ENCODE measurements around the gene CD44.
"Not testable (repeated sequence)": the region's sequence is repeated elsewhere in the genome, so short reads cannot be mapped to it uniquely, and the experiment has no call there.

The CD44 gene

GRCh38 chr11:35103366-35104208 lies 35.4 kb upstream of the CD44 start:
- Histone ChIP-seq H3K27me3 (replicated peaks; ENCODE audit: control insufficient read depth, insufficient read depth, low read length) (no peaks in the 10 kb centered on the region), H3K4me3 (replicated peaks; ENCODE audit: low read depth, low read length) (no peak overlapping the region), H3K36me3 (ENCODE audit: control insufficient read depth, insufficient read depth, low read length) (no peaks in the 10 kb centered on the region)
- no peak for DNase-seq (ENCODE audit: extremely low read depth, insufficient read length)
- TF ChIP-seq CTCF (IDR thresholded peaks at IDR 0.05; ENCODE audit: insufficient read depth, low read length, poor library complexity, severe bottlenecking), result no peak

- H3K27me3 ChIP-seq (replicated peaks; ENCODE audit: control insufficient read depth, insufficient read depth, low read length), result no peaks in the 10 kb centered on the region
- DNase-seq (ENCODE audit: extremely low read depth, insufficient read length), result no peak
- no peaks in the 10 kb centered on the region for H3K36me3 ChIP-seq (ENCODE audit: control insufficient read depth, insufficient read depth, low read length)
- H3K4me3 ChIP-seq (replicated peaks; ENCODE audit: low read depth, low read length), result no peak overlapping the region
- no peak for TF ChIP-seq CTCF (IDR thresholded peaks at IDR 0.05; ENCODE audit: insufficient read depth, low read length, poor library complexity, severe bottlenecking)
Observed at GRCh38 chr11:35104655-35105054, 34.3 kb upstream of the CD44 start.

GRCh38 chr11:35105319-35106079 lies 33.5 kb upstream of the CD44 start:
- Histone ChIP-seq H3K27me3 (replicated peaks; ENCODE audit: control insufficient read depth, insufficient read depth, low read length) (no peaks in the 10 kb centered on the region), H3K4me3 (replicated peaks; ENCODE audit: low read depth, low read length) (no peak overlapping the region), H3K36me3 (ENCODE audit: control insufficient read depth, insufficient read depth, low read length) (no peaks in the 10 kb centered on the region)
- TF ChIP-seq CTCF (IDR thresholded peaks at IDR 0.05; ENCODE audit: insufficient read depth, low read length, poor library complexity, severe bottlenecking), result no peak
- no peak for DNase-seq (ENCODE audit: extremely low read depth, insufficient read length)

GRCh38 chr11:35106595-35106994 lies 32.4 kb upstream of the CD44 start:
- Histone ChIP-seq H3K36me3 (ENCODE audit: control insufficient read depth, insufficient read depth, low read length) (no peaks in the 10 kb centered on the region), H3K4me3 (replicated peaks; ENCODE audit: low read depth, low read length) (no peak overlapping the region), H3K27me3 (replicated peaks; ENCODE audit: control insufficient read depth, insufficient read depth, low read length) (no peaks in the 10 kb centered on the region)
- TF ChIP-seq CTCF (IDR thresholded peaks at IDR 0.05; ENCODE audit: insufficient read depth, low read length, poor library complexity, severe bottlenecking), result no peak
- no peak for DNase-seq (ENCODE audit: extremely low read depth, insufficient read length)

GRCh38 chr11:35107861-35108260 lies 31.1 kb upstream of the CD44 start:
- TF ChIP-seq CTCF (IDR thresholded peaks at IDR 0.05; ENCODE audit: insufficient read depth, low read length, poor library complexity, severe bottlenecking), result no peak
- Histone ChIP-seq H3K36me3 (ENCODE audit: control insufficient read depth, insufficient read depth, low read length) (no peaks in the 10 kb centered on the region), H3K27me3 (replicated peaks; ENCODE audit: control insufficient read depth, insufficient read depth, low read length) (no peaks in the 10 kb centered on the region), H3K4me3 (replicated peaks; ENCODE audit: low read depth, low read length) (no peak overlapping the region)
- no peak for DNase-seq (ENCODE audit: extremely low read depth, insufficient read length)

- H3K27me3 ChIP-seq (replicated peaks; ENCODE audit: control insufficient read depth, insufficient read depth, low read length); H3K4me3 ChIP-seq (replicated peaks; ENCODE audit: low read depth, low read length); H3K36me3 ChIP-seq (ENCODE audit: control insufficient read depth, insufficient read depth, low read length); DNase-seq (ENCODE audit: extremely low read depth, insufficient read length): not testable (repeated sequence)
Observed at GRCh38 chr11:35108336-35108735, 30.6 kb upstream of the CD44 start.
